GM21367 (cell line): ENCODE results near the gene CDK19.

Source experiments
- ATAC-seq: cut with Tn5 transposase; IDR thresholded peaks from one replicate; pipeline ENCODE4 v1.9.1; 2021; ENCODE audit not compliant: unreplicated experiment

Gene CDK19

GRCh38 chr6:110662490-110663211, 152.6 kb downstream of the CDK19 start:
- no peak for ATAC-seq

GRCh38 chr6:110661414-110661813, 153.9 kb downstream of the CDK19 start:
- ATAC-seq, result no peak

GRCh38 chr6:110660066-110660655, 155.1 kb downstream of the CDK19 start:
- no peak for ATAC-seq

GRCh38 chr6:110658631-110659211, 156.5 kb downstream of the CDK19 start:
- no peak for ATAC-seq

GRCh38 chr6:110656492-110656891, 158.8 kb downstream of the CDK19 start:
- no peak for ATAC-seq

GRCh38 chr6:110655821-110656220, 159.4 kb downstream of the CDK19 start:
- ATAC-seq, result no peak

- ATAC-seq, result no peak
These were observed 161.0 kb downstream of the CDK19 start for GRCh38 chr6:110654096-110654820.

- no peak for ATAC-seq
These were observed 161.9 kb downstream of the CDK19 start for GRCh38 chr6:110653381-110653780.

- no peak for ATAC-seq
These were observed 162.7 kb downstream of the CDK19 start for GRCh38 chr6:110652520-110652919.

GRCh38 chr6:110650755-110651154, 164.5 kb downstream of the CDK19 start:
- ATAC-seq, result no peak

- no peak for ATAC-seq
These were observed 165.6 kb downstream of the CDK19 start for GRCh38 chr6:110649704-110650103.

- no peak for ATAC-seq
These were observed 168.0 kb downstream of the CDK19 start for GRCh38 chr6:110646951-110647910.

- no peak for ATAC-seq
These were observed 168.9 kb downstream of the CDK19 start for GRCh38 chr6:110646419-110646698.

GRCh38 chr6:110645685-110646418, 169.4 kb downstream of the CDK19 start:
- ATAC-seq, result no peak

GRCh38 chr6:110643175-110643574, 172.1 kb downstream of the CDK19 start:
- no peak for ATAC-seq

GRCh38 chr6:110642711-110643110, 172.6 kb downstream of the CDK19 start:
- no peak for ATAC-seq

GRCh38 chr6:110636781-110637180, 178.5 kb downstream of the CDK19 start:
- ATAC-seq, result no peak

GRCh38 chr6:110635096-110635495, 180.2 kb downstream of the CDK19 start:
- no peak for ATAC-seq

GRCh38 chr6:110633731-110634213, 181.5 kb downstream of the CDK19 start:
- ATAC-seq, result no peak

GRCh38 chr6:110629153-110629552, 186.1 kb downstream of the CDK19 start:
- ATAC-seq, result no peak
